Kasumi-1 (cell line): Measurements from ENCODE around the gene SPNS2.
A peak's percentile ranks its signal among the peaks of the same experiment; 100 is the strongest.

Experiments
- DNase-seq, 2 experiments: peaks; one replicate each; lab custom pipeline; 2025; lab: John Stamatoyannopoulos, UW

SPNS2 gene

DNA sequence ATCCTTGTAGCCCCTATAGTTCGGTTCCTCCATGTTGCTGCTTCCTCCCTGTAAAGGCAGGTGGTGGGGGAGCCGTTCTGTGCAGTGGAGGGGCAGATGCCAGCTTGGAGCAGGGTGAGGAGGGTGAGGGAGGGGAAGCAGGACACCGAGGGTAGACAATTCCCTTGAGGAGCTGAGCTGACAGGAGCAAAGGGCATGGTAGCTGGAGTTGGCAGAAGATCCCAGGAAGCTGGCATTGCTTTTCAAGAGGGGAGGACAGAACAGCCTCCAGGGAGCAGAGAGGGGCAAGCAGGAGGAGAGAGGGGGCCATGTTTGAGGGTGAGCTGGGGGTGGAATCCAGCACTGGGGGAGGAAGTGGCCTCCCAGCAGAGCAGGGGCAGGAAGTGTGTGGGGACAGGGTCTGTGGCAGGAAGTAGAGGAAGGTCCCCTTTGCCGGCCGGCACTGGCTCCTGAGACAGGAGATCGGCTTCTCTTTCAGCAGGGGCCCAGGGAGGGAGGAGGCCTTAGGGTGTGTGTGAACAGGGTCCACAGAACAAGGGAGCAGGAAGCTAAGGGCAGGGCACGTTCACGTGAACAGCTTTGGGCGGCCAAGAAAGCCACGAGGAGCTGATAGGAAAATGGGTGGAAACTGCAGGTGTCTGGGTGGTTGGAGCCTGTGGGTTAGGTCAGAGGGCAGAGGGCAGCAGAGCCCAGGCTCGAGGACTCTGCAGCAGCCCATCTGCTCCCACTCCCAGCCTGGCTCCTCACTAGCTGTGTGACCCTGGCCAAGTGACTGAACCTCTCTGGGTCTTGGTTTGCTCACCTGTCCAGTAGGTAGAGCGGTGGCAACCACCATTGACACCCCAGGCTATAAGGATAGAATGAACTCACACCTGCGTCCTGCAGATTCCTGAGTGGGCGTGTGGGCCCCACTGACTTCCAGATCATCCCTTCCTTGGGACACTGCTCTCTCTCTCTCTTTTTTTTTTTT is 17.5 kb upstream of the SPNS2 start:
- peak; percentile 83 to 84 for DNase-seq

DNA sequence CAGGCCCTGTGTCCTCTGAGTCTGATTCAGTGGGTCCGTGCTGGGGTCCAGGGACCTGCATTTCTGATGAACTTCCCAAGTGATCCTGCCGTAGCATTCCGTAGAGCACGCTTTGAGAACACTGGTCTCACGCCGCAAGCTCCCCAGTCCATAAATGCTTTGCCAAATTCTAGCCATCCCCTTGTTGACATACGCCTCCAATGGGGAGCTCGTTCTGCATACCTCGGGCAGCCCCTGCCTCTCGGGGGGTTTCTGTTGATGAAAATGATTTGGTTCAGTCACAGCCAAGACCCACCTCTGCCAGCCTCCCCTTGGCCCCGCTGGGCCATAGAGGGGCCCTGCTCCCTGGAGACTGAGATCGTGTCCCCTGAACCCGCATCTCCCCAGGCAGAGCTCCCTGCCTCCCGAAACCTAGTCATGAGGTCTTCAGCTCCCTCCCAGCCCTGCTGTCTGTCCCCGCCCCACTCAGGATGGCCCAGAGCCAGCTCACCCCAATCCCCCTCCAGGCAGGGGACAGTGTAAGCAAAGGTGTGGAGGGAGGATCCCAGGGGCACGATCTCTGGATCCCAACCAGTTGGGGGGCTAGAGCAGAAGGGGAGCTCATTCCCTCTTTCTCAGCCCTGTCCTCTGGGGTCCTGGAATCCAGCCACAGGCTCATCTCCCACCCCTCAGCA is 16.2 kb upstream of the SPNS2 start:
- no peak for DNase-seq

DNA sequence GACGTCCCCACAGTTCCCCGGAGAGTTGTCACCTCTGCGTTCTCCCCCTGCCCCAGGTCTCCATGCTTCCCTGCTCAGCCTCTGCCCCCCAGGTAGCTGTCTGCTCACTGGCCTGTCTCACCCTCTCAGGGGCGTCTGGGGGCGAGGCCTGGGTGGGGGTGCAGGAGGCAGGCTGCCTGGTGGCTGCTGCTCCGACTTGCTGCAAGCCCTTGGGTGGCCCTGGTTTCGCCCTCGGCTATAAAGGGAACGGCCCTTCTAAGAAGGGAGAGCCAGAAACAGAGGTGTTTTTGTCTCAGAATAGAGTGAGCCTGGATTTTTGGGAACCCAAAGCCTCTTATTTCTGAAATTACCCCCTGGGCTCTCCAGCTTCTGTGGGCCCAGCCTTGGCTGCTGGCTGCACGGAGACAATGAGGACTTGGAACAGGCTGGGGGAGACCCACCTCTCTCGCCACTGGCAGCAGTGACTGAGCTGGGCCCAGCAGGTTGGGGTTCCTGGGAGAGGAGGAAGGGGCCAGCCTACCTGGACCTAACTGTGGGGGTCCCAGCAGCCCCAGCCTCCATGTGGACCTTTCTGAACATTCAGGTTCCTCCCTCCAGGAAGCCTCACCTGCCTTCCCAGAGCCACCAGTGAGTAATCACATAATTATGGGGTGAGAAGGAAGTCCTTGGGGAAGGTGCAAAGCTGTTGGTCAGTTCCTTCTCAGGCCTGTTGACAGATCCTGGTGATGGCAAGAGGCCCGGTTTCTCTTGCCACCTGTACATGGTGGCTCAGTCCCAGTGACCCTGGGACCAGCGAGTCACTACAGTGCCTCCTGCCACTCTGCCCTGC is 15.5 kb upstream of the SPNS2 start:
- DNase-seq = no peak

DNA sequence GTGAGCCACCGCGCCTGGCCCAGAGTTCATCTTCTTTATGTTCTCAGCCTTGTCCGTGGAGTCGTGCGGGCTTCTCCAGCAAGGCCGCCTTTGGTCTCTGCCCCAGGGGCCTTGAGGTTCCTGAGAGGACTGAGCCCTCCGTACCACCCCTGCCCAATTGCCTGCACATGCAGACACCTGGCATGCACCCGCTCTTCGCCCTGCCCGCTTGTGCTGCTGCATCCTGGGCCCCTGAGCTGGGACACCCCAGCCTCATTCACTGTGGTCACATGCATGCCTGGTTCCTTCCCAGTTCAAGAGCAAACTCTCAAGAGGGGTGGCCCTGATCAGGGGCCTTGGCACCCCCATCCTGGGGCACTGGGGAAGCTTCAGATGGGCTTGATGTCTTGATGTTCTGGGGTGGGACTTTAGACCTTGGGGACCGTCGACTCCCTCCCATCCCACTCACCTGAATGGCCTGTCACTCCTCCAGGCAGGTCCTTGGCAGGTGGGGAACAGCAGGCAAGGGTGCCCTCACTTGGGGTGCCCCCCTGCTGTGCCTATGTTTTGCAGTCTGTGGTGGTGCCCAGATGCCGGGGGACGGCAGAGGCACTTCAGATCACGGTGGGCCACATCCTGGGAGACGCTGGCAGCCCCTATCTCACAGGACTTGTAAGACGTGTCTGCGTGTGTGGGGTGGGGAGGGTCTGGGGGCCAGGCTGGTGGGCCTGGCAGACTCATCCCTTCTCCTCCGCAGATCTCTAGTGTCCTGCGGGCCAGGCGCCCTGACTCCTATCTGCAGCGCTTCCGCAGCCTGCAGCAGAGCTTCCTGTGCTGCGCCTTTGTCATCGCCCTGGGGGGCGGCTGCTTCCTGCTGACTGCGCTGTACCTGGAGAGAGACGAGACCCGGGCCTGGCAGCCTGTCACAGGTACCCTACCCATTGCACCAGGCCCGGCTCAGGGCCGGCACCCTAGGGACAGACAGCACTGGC is 12.7 kb upstream of the SPNS2 start:
- DNase-seq = no peak

DNA sequence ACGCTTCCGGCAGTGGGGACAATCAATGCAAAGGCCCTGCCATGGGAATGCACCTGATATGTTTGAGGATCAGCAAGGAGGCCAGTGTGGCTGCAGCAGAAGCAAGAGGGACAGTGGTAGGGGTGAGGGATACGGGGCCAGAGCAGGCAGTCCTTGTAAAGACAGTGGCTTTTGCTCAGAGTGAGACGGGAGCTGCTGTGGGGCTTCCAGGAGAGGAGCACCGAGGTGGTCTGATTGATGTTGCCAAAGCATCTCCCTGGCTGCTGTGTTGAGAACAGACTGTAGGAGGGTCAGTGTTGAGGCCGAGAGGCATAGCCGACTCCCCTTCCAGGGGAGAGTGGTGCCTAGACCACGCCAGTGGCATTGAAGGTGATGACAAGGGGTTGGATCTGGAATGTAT is 11.4 kb upstream of the SPNS2 start:
- DNase-seq = no peak

DNA sequence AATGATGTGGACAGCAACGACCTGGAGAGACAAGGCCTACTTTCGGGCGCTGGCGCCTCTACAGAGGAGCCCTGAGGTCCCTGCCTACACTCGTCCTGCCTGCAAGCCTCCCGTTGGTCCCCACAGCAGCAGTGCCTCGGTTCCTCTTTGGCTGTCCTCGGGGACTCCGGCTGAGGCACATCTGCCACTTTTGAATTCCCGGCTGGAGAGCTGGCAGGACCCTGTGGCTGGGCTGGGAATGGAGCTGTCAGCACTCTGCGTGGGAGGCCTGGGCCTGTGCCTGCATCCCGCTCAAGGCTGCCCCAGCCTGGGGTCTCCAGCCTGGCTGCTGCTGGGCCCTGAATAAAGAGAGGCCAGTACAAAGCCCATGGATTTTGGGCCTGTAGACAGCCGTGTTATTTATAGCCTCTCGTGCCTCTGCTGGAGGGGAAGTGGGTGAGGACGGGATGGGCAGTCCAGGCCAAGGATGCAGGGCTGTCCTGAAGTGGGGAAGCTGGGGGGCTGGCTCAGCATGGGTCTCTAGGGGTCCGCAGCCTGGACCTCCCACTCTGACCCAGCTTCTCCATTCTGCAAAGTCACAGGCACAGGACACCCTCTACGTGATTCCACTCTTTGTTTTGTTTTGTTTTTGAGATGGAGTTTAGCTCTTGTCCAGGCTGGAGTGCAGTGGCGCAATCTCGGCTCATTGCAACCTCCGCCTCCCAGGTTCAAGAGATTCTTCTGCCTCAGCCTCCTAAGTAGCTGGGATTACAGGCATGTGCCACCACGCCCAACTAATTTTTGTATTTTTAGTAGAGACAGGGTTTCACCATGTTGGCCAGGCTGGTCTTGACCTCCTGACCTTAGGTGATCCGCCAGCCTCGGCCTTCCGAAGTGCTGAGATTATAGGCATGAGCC is 10.6 kb upstream of the SPNS2 start:
- no peak for DNase-seq

DNA sequence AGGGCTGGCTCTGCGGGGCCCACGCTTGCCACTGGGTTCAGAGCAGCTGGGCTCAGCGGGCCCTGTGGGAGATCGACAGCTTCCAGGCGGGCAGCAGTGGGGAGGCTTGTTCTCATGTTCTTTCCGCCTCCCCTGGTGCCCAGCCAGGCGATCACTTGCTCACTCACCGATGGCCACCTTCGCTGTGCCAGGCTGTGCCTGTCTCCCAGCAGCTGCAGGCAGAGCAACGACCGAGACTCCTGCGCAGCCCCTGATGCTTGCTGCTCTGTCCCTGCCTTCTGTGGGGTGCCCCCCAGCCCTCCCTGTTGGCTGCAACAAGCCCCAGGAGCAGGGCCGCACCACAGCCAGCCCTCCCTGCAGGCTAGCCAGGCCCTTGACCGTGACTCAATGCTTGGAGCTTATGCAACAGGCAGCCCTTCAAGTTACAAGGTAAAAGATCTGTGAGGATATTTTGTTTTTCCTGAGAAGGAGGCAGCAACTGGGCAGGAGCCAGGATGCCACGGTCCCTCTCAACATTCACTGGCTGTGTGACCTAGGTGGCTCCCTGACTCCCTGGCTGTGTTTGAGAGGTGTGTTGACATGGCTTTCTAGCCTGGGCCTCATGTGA is 9.6 kb upstream of the SPNS2 start:
- DNase-seq = no peak

DNA sequence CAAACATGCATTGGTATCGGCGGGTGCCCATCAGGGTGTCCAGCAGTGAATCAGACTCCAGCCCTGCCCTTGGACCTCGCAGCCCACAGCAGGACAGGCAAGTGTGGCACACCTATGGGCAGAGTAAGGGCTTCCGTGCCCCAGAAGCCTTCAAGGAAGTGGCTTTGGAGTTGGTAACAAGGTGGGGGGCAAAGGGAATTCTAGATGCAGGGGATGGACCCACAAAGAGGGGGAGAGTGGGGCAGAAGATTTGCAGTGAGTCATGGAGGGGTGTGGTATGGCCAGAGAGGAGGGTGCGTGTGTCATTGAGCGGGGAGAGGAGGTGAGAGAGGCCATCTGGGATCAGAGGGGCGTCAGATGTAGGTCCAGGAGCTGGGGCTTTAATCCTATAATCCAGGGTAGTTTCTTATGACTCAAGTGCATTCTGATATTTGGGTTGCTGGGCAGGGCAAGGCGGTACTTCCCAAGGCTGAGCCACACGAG is 8.5 kb upstream of the SPNS2 start:
- no peak for DNase-seq

DNA sequence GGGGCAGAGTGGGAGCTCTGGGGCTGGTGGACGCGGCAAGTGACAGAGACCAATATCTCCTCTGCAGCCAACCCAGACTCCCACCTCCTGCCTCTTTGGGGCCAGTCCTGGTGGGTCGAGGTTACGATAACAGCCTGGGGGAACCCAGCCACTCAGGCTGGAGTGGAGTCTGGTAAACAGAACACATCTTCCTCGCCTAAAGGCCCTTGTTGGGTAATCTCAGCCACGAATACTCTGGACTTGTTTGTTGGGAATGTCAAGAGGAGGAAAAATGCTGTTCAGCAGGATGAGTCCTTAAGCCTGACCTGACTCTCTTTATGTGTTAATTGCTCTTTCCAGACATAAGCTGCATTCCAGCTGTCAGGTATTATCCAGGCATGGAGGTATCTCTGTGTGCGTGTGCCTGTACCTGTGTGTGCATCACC is 8.0 kb upstream of the SPNS2 start:
- no peak for DNase-seq

DNA sequence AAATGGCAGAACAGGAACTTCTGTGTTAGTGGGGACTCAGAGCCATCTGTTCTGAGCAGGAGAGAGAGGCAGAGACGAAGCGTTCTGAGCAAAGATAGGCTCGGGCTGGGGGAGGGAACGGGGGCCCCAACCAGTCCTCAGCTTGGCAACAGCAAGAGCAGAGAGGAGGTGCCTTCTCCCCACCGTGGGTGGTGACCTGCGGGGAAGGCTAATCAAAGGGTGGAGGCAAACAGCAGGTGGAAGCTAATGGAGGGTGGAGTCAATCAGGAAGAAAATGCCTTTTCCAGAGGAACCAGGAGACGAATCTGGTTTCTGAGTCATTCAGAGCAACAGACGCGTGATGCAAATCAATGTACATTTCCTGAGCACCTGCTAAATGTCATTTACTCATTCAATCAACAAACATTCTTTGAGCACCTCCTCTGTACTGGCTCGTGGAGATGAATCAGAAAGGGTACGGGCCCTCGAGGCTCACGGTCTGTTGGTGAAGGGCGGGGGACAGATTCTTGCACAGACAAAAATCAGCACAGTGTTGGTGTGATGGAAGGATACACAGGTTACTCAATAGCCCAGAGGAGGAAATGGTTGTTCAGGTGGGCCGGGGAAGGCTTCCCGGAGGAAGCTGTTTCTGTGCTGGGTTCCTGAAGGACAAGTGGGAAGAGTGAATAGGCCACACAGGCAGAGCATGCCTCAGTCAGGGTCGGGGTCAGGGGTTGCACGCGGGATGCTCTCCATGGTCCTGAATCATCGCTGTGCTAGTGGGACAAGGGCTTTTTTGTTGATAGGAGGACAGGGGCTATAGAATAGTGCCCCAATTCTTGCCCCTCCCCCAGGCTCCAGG is 5.7 kb upstream of the SPNS2 start:
- DNase-seq = peak; percentile 15 to 23

DNA sequence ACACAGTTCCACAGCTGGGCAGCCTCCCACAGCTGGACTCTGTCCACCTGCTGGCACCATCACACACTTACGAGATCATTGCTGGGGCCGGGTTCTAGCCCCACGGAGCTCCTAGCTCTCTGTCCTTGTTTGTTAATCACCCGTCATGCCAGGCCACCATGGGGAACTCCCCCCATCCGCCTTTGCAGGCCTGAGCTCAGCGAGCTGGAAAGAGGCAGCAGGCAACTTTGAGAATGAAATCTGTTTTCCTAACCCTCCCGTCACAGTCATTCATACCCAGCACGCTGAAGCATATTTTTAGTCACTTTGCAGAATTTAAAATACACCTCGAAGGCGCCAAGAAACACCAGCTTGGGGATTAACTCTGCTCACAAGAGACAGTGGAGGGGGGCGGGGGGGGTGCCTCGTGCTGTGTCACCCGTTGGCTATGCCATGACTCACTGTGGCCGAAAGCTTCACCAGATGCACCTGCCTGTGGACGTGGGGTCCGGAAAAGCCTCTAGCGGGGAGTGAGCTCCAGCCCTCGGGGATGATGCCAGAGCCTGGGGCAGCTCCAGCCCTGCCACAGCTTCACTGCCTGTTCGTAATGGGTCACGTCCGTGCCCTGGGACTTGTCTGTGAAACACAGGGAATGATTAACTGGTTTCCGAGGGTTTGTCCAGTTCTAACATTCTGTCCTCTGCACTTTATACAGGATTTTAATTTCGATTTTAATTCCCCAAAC is 1.4 kb upstream of the SPNS2 start:
- DNase-seq = no peak

DNA sequence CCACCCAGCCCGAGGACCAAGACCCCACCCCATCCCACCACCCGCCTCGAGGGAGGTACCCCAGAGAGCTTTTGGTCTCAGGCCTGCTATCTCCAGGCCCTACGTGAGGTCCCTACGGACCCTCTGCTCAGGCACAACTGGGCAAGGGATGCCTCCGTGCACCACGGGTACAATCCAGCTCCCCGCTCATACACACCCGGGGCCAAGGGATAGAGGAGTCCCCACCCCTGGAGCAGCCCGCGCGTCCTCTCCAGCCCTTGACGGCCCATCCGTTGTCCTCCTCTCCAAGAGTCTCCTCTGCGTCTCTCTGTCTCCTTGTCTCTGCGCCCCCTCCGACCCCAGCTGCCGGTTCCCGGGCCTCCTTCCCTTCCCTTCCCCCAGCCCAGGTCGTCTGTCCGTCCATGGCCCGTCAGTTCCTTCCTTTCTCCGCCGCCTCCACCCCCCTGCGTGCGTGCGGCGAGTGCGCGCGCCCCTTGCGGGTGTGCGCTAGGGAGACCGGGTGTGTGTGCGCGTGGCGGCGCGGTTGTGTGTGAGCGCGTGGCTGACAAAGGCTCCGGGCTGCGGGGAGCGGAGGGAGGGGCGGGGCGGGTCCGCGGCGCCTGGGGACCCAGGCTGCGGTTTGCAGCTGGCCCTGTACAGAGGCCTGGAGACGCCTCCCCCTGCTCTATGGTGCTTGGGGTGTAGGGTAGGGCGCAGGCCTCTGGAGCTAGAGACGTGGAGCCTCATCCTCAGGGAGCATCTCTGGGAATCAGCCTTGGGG is 930 bp downstream of the SPNS2 start:
- peak in 1 of 2 experiments; percentile 12 for DNase-seq

DNA sequence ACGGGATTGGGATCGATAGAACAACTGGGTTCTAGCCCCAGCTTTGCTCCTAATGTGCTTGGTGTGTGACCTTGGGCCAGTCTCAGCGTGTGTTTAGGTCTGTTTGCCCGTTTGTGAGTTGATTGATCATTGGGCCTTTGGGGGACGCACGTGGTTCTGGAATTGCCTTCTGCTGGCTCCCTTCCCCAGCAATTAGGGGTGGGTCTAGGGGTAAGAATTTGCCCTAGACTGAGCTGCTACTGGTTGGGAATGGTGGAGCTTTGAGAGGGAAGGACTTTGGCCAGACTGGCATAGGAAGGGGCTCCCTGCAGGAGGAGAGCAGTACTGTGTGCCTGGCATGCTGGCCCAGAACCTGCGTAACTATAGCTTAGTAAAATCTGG is 1.5 kb downstream of the SPNS2 start:
- no peak for DNase-seq

DNA sequence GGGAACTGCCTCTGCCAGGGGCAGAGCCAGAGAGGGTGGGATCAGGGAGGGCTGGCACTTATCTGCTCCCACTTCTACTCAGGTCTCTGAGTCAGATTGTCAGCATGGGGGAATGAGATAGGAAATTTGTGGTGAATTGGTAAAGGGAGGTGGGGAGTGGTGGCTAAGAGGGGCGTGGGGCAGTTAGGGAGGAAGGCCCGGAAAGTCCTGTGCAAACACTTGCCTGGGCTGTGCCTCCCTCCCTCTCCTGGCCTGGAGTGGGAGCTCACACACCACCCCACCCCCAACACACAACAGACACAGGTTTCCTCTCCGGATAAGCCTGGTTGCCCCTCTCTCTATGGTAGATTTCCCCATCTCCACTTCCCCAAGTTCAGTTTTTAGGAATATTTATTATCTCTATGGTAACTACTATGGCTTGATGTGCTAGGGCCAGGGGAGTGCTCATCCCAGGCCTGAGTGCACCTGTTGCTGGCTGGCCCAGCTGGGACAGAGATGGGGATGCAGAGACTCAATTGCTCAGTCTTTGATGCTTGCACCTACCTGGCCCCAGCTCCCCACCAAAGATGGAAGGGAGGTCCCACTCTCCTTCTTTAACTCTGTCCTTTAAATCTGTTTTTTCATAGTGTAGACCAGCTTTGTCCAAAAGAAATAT is 2.7 kb downstream of the SPNS2 start:
- DNase-seq = peak; percentile 79 to 80

DNA sequence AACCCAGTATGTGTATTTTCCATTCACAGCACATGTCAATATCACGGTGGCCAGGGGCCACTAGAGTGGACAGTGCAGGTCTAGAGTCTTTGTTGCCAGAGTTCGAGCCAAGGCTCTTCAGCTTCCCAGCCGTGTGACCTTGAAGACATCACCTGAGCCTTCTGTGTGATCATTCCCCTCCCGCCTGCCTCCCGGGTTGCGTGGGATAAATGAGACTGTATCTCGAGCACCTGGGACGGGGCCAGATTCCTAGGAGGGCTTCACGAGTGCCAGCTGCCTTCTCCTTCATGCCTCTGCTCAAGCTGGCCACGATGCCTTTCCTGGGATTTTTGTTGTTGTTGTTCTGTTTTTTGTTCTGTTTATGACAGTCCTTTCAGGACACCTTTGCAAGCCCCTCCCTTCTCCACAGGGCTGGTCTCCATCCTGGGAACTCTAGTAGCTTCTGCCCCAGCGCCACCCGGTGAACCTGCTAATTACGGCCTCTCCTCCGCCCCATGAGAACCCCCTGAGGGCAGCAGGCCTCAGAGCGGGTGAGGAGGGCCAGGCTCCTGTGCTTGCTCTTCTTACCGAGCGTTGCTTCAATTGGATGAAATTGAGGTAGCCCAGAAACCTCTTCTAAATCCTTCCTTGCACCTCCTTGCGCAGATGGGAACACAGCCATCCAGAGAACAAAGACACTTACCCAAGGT is 3.9 kb downstream of the SPNS2 start:
- DNase-seq = no peak
